Umbilical cord (tissue), 2 donors: ENCODE data around the gene DYSF. TPM values are rescaled to one million over a fixed set of nuclear protein-coding genes. Genes with fewer than 3 reads are reported as not detected.

Experiments
- DNase-seq: peaks from one replicate; pipeline ENCODE4 v3.0.0-alpha.2; 2015; ENCODE audit warnings: low spot score
- total RNA-seq: library from RNA; depleted of rRNA; stranded (reverse); fragments of >200 nt; gene quantifications from one replicate; pipeline ENCODE4 v1.2.3, GENCODE V29; 2014; ENCODE audit warnings: low replicate concordance; ENCODE audit not compliant: insufficient read depth

The DYSF gene
- total RNA-seq, 1 donor from 2014 or later: 2.9 TPM

DNA sequence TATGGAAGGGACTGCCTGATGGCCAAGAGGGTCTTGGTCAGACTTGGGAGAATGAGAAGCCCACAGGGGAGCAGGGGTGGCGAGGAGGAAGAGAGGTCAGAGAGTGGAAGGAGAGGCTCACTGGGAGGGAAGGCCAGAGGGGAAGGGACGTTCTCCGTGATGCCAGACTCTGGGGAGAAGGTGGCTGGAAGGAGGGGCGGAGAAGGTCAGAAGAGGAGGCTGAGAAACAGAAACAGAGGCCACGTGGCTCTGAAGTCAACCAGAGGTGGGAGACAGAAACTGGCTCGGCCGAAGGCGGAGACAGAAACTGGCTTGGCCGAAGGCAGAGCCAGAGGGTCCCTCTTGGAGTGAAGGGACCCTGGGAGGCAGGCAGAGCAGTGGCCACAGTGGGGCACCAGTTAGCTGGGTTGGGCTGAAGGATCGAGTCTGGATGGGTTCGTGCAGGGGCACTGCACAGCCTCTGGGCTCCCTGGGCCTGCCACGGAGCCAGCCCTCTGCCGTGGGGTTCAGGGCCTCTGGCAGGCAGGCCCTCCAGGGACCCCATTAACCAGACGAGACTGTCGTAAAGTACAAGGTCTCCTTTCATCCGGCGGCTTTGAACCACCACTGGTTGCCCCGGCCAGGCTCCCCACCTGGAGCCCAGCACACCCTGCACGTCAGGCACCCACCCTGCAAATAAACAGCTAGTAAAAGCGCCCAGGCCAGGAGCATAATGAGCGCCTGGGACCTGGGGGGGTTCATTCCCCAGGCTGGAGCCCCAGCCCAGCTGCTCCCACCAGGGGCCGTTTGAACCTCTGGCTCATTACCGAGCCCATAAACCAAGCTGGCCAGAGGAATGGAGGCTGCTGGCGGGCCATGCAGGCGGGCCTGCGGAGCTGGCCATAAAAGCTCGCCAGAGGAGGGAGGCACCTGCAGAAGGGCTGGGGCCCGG is 218.8 kb downstream of the DYSF start:
- DNase-seq: no peak

DNA sequence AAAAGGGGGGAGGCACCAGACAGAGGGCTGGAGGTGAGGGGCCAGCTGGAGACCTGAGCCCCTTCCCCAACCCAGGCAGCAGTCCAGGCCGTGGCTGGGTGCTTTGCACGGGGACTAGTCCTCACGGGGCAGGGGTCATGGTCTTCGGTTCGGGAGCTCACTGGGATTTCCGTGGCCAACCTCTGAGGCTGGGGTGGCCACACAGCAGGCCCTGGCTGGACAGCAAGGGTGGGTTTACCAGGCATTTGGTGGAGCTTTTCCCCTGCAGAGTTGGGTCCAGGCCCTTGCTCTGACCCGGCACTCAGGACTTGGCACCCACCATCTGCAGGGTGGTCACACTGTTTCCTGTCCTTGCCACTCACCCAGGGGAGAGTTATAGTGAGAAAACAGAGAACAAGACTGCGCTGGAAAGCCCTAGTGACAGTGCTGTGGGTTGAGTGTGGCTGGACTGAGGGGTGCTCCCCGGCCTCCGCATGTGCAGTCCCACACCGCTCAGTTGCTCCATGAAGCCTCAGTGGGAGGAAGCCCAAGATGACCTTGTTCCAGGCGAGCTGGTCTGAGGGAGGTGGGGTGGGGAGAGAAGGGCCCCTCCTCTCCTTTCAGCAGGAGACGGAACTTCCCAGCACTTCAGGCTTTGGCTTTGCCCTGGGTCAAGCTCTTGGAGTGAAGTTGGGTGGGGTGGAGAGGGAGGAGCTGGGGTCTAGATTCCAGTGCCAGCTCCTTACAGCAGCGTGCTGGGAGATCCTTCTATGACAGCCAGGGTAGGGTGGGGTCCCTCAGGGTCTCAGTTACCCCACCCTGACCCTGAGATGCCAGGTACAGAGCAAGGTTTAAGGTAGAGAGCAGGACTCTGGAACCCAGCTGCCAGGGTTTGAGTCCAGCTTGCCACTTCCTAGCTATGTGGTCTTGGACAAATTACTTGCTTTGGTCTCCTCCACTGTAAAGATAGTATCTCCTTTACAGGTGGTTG is 219.8 kb downstream of the DYSF start:
- no peak for DNase-seq

DNA sequence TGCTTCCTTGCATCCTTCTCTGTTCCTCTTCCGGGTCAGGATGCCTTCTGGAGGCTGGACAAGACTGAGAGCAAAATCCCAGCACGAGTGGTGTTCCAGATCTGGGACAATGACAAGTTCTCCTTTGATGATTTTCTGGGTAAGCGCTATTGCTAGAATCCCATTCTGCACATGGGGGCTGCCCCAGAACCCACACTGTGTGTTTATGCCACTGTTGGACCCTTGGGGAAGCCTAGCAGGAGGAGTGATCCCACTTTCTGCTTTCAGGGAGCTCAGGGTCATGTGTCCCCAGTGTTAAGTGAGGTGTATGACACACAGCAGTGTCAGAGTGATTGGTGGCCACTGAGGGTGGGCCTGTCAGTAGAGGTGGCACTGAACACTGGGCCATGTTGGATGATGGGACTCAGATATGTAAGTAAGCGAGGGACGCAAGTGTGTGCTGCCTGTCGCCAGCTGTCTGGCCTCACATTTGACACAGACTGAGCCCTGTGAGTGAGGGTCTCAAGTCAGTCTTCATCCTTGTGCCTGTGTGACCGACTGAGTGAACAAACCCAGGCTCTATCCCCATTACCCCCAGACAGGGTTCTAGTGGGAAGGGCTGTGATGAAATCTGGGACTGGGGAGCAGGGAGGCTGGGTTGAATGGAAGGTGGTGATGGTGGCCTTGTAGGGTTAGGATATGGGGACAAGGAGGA is 220.9 kb downstream of the DYSF start:
- no peak for DNase-seq

DNA sequence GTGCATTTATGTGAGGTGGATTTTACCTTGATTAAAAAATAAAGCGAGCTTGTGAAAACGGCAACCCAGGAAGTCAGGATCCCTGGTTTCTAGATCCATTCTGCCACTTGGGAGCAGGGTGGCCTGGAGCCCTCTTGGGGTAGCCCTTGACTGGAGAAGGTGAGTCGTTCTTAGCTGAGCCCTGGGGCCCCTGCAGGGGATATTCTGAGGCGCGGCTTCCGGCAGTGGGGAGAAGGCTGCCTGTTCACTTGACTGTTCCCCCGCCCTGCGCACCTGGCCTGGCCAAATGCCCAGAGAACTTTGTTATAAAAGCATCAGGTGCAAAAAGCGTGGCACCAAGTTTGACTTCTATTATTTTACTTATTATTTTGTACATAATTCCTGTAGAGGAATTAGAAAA is 221.9 kb downstream of the DYSF start:
- no peak for DNase-seq

DNA sequence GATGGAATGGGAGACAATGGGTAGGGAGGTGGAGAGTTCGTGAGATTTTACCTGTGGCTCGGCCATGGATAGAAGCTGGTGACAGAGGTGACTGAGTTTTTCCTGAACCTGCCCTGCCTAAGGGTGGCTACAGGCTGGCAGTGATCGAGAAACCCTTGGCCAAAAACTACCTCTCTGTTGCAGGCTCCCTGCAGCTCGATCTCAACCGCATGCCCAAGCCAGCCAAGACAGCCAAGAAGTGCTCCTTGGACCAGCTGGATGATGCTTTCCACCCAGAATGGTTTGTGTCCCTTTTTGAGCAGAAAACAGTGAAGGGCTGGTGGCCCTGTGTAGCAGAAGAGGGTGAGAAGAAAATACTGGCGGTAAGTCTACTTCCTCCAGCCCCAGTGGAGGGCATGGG is 225.5 kb downstream of the DYSF start:
- no peak for DNase-seq

DNA sequence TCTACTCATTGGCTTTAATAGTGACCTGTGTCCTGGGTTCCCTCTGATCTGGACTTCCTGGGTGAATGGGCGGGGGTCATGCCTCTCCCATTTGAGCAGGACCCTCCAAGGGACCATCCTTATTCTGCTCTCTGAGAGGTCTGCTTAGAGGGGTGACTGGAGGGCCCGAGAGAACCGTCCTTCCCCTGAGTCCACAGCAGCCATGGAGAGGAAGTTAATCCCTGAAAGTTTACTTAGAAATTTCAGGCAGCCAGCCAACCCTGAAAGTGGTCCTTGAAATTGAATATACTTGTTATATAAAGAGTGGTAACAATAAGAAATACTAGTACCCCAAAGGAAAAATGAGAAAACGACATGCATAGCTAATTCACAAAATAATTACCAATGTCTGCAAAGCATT is 226.1 kb downstream of the DYSF start:
- no peak for DNase-seq

DNA sequence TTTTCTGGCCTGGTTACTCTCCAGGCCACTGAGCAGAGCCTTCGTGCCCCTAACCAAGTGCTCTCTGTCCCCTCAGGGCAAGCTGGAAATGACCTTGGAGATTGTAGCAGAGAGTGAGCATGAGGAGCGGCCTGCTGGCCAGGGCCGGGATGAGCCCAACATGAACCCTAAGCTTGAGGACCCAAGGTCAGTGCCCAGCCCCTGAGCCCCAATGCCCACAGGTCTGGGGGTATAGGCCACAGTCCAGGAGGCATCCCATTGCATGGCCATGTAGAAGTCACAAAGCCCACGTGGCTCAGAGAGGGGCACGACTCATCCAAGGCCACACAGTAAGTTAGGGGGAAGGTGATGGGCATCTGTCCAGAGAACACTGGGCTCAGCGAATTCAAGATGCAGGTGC is 227.6 kb downstream of the DYSF start:
- DNase-seq: no peak

DNA sequence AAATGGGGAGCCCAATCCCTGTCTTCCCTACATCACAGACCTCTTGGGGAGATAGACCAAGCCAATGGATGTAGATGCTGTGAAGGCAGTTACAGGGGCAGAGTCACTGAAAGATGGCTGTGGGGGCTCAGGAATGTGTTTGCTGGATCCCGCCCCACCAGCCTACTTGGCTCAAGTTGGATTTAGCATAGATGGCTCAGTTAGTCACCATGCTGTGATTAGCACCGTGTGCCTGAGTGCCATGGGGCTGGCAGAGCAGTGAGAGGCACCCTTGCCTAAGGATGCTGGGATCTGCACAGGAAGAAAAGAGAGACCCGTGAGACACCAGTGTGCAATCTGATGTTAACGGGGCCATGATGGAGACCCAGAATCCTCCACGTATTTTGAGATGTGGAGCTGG is 228.3 kb downstream of the DYSF start:
- no peak for DNase-seq

DNA sequence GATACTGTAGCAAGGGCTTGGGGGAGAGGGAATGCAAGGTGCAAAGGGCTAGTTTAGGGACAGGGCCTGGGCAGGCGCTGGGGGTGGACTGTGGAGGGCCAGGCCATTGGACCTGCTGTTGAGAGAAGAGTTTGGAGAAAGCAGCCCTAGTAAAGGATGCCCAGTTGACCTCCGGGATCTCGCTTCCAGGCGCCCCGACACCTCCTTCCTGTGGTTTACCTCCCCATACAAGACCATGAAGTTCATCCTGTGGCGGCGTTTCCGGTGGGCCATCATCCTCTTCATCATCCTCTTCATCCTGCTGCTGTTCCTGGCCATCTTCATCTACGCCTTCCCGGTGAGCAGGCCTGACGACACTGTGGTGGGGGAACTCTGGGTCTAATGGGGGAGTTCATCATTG is 229.0 kb downstream of the DYSF start:
- DNase-seq: no peak

DNA sequence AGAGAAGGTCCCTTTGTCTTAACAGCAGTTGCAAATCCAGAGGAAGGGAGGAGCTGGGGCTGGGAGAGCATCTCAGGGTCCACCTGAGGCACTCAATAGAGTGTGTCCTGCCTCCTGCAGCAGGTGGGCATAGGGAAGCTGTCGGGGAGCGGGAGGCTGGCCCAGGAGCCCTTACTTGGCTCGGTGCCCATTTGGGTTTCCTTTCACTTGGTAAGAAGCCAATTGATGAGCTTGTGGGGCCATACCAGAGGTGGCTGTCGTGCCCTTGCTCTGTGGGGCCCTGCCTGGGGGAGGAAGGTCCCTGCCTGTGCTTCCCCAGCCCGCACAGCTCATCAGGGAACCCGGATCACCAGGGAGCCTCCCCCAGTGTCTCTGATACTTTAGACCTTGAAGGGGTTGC is 229.7 kb downstream of the DYSF start:
- DNase-seq: no peak

DNA sequence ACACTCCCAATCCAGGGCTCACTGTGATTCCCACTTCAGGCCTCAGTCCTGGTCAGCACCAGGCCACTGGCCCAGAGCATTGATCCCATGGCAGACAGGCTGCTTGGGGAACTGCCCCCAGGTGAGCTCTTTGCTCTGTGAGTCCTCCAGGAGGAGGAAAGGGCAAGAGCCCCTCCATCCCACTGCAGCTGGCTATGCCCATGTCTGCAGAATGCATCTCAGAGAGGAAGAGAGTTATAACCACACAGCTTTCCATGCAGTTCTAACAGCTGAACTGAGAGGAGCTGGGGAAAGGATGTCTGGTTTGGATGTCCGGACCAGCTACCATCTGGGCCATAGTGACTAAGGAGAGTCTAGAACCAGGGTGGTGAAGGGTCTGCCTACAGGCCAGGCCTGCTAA is 230.3 kb downstream of the DYSF start:
- DNase-seq: no peak

DNA sequence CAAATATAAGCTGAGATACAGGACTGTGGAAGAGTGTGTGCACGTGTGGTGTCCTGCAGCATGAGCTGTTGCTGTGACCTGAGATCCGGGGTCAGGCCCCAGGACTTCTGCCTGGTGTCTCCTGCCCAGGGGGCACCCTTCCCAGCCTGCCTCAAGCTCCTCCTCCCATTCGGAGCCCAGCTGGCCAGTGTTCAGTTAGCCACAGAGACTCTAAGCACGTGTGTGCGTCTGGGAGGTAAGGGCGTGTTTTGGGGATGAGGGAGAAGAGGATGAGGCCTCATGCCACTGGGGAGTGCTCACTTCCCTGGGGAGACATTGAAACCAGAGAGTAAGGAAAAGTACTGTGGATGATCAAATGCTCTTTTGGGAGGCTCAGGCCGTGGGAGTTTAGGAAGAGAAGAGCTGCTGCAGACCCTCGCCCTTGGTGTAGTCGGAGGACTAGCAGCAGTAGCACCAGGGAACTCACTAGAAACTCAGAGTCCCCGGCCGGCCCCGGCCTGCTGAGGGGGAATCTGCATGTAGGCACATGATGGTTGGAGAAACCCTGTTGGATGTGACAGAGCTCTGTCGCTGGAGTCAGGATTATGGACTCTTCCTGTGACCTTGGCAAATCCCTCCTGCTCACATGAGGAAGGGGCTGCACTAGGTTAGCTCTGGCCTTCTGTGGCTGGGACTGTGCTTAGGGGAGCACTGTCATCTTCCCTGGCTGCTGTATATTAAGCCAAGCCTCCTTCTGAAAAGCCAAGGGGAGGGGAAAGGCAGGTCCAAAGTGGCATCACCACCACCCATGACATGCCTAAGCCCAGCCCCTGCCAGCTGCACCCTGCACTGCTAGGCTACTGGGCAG is 231.1 kb downstream of the DYSF start:
- no peak for DNase-seq

DNA sequence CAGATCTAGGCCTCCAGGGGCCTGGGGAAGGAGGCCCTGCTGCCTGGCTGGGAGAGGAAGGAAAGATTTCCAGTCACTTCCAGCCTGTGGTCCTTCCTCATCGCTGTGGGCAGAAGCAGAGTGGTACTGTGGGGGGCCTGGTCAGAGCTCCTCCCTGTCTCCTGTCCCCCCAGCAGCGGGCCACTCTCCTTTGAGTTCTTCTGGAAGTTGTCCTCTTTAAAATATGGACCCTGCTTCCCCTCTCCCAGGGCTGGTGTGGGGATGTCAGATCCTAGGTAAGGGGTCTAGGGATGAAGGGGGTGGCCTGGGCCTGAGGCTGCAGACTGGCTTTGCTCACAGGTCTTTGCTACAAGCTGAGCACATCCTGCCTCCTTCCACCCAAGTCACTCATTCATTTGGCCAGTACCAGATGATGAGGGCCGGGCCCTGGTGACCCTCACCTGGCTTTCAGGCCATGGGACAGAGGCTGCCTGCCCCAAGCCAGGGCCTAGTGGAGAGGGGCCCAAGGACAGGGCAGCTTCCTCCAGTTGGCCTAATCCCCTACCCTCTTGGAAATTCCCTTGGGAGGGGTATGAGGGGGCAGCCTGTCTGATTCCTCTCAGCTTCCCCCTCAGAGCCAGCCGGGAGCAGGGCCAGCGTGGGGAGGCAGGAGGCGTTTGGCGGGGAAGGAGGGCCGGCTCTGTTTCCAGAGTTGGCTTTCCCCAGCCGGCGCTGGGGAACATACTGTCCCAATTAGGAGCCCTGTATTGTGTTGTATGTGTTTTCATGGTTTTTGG is 231.9 kb downstream of the DYSF start:
- DNase-seq: no peak

DNA sequence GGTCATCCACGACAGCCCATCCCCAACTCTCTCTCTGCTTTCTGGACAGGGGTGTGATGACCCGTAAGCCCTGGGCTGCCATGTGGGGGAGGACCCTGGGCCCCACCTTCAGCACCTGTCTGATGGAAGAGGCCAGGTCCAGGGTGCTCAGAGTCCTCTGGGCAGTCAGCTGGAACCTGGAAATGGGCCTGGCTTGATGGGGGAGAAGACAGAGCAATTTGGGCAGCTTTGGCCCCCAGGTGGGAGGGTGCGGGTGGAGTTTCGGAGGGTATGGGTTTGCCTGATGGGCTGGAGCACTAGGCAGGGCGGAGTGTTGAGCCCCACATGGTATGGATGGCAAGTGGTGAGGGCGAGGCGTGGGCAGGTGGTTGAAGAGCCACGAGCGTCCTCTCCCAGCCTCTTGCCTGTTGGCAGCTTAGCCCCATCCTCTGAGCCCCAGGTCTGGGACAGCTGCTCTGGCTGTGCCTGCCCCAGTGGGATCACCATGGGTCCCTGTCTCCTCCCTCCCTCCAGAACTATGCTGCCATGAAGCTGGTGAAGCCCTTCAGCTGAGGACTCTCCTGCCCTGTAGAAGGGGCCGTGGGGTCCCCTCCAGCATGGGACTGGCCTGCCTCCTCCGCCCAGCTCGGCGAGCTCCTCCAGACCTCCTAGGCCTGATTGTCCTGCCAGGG is 232.7 kb downstream of the DYSF start:
- DNase-seq: no peak

DNA sequence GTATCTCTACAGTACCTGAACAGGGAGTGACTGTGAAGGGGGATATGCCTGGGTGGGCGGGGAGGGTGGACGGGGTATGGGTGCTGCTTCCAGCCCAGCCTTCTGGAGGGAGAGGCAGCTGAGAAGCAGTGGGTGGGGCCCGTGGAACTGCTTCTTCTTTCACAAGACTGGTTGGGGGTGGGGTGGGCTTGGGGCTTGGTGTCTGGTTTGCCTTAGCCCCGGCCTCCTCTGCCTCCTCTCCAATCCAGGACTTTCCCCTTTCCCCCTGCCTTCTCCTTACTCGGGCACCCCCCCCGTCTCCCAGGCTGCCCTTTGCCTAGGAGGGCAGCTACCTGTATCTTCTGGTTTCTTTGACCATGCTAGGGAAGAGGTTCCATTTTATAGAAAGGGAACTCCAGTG is 233.4 kb downstream of the DYSF start:
- DNase-seq: no peak

DNA sequence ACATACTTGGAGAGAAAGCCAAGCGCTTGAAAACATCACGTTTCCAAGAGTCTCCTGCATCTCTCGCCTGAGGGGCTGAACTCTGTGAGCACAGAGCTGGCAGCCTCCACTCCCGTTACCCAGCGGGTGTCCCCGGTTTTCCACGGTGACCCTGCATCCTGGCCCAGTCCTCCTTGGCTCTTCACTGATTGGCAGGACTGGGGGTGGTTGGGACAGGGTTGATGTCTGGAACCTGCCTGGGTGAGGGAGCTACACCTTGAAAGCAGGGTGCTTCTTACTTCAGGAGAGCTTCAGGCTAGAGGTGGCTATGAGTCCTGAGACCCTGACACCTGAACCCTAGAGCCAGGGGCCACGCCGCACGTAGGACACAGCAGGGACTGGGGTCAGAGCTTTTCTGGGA is 234.1 kb downstream of the DYSF start:
- no peak for DNase-seq

DNA sequence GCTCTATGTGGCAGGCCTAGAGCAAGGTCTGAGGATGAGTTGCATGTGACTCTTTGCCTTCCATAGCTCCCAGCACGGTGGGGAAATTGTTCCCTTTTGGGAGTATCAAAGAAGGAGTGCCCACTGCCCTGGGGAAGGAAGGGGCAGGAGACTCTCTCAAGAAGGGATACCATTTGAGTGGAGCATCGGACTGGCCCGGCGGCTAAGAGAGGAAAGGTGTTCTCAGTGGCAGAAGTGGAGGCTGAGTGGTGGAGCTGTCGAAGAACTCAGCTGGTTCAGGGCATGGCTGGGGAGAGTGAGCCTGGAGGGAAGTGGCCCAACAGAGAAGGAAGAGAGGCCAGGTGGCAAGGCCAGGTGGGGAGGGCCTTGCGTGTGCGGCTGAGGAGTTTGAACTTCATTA is 235.2 kb downstream of the DYSF start:
- no peak for DNase-seq

DNA sequence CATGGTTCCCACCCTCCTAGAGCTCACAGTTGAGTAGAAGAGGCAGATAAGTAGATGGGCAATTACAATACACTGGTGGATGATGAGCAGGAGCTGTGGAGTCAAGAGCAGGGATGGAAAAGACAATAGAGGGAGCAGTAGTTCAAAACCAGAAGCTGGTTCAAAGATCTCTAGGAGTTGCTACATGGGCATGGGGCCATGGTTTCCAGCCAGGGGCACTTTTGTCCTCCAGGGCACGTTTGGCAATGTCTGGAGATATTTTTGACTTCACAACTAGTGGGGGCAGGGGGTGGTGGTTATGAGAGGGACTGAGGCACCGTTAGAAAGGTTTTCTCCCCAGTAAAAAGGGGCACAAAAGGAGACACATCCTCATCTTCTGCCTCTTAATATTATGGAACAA is 236.0 kb downstream of the DYSF start:
- DNase-seq: no peak

DNA sequence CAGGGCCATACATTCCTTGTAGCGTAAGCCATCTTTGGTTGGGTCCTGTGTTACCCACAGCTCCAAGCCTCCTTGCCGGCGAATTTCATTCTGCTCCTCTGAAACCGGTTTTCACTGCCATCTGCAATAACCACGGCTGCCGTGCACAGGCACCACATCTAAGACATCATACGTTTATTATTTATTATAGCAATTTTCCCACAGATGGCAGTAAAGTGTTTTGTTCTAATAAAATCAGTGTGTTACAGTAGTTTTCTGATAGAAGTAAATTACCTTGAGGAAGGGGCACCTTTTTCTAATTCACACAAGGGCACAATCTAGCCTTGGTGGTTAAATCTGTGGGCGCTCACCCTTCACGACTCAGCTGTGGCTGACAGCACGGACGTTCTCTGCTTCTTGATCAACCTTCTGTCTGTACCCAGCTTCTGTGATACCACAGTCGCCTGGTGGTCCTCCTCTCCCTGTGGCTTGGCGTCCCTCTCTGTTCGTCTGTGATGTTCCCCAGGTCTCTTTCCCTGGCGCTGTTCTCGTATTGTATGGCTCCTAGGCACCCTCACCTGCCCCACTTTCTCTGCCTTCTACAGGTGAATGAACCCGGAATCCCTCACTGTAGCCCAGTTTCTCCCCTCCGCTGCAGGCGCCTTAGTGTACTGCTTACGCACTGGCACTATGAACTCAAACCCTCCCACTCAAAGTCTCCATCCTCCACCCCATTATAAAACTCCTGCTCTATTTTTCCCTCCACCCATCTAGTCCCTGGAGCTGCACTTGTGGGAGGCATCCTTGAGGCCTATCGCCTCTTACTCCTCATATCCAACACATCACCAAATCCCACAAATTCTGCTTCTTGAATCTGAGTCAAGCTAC is 236.8 kb downstream of the DYSF start:
- DNase-seq: no peak
